GM21360 (cell line): Measurements from ENCODE around the gene TMEM235.
"Not testable (repeated sequence)": the region's sequence is repeated elsewhere in the genome, so short reads cannot be mapped to it uniquely, and the experiment has no call there.

Experiments
- ATAC-seq: cut with Tn5 transposase; IDR thresholded peaks from one replicate; pipeline ENCODE4 v1.9.1; 2021; ENCODE audit warnings: mild to moderate bottlenecking, moderate library complexity; ENCODE audit not compliant: unreplicated experiment

The TMEM235 gene

DNA sequence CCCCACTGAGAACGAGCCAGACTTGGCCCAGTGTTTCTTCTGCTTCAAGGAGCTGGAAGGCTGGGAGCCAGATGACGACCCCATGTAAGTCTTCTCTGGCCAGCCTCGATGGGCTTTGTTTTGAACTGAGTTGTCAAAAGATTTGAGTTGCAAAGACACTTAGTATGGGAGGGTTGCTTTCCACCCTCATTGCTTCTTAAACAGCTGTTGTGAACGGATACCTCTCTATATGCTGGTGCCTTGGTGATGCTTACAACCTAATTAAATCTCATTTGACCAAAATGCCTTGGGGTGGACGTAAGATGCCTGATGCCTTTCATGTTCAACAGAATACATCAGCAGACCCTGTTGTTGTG, 16.7 kb upstream of the TMEM235 start:
- ATAC-seq: no peak

DNA sequence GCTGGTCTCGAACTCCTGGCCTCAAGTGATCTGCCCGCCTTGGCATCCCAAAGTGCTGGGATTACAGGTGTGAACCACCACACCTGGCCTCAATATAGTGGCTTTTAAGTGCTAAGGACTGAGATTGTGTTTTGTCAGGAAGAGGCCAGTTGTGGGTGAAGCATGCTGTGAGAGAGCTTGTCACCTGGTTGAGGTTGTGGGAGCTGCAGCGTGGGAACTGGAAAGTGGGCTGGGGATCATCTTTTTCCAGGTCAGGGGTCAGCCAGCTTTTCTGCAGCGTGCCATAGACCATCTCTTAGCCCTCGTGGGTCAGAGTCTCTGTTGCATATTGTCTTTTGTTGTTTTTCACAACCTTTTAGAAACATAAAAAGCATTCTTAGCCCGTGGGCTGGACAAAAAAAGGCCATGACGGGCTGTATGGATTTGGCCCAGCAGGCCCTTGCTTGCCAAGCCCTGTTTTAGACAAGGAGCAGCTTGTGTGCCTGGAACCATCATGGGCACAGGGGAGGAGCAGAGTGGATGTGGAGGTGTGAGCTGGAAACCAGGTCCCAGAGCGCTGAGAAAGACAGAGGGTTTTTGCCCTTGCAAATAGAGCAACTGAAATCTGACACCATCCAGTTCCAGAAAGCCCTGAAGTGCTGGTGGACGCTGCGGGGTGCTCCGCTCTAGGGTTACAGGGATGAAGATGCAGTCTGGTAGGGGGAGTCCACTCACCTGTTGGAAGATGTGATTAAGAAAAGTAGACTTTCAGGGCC, 11.9 kb upstream of the TMEM235 start:
- no peak for ATAC-seq

DNA sequence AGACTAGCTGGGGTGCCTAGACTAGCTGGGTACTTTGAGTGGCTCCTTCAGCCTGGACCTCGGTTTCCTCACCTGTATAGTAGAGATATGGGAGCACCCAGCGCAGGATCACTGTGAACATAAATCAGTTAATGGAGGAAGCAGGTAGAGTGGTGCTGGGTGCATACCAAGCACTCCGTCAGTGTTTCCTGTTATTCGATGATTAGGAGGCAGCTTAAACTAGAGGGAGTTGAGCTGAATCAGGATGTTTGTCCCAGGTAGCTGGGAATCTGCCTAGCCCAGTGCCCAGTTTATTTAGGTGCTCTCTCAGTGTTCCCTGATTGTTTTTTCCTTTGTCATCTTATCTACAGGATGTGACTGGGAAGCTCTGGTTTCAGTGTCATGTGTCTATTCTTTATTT, 8.4 kb upstream of the TMEM235 start:
- no peak for ATAC-seq

DNA sequence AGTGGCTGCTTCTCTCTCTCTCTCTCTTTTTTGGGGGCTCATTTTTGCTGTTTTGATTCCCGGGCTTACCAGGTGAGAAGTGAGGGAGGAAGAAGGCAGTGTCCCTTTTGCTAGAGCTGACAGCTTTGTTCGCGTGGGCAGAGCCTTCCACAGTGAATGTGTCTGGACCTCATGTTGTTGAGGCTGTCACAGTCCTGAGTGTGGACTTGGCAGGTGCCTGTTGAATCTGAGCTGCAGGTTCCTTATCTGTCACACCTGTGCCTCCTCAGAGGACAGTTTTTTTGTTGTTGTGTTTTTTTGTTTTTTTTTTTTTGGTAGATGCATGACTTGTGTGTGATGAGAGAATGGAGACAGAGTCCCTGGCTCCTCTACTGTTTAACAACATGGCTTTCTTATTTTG, 7.7 kb upstream of the TMEM235 start:
- ATAC-seq: no peak

DNA sequence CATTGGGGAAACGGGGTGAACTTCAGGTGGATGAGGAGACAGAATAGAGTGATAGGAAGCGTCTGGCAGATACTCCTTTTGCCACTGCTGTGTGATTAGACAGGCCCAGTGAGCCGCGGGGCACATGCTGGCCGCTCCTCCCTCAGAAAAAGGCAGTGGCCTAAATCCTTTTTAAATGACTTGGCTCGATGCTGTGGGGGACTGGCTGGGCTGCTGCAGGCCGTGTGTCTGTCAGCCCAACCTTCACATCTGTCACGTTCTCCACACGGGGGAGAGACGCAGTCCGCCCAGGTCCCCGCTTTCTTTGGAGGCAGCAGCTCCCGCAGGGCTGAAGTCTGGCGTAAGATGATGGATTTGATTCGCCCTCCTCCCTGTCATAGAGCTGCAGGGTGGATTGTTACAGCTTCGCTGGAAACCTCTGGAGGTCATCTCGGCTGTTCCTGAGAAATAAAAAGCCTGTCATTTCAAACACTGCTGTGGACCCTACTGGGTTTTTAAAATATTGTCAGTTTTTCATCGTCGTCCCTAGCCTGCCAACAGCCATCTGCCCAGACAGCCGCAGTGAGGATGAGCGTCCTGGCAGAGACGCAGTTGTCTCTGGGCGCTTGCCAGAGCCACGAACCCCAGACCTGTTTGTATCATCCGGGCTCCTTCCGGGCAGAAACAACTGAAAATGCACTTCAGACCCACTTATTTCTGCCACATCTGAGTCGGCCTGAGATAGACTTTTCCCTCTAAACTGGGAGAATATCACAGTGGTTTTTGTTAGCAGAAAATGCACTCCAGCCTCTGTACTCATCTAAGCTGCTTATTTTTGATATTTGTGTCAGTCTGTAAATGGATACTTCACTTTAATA, 7.0 kb upstream of the TMEM235 start:
- ATAC-seq: no peak

DNA sequence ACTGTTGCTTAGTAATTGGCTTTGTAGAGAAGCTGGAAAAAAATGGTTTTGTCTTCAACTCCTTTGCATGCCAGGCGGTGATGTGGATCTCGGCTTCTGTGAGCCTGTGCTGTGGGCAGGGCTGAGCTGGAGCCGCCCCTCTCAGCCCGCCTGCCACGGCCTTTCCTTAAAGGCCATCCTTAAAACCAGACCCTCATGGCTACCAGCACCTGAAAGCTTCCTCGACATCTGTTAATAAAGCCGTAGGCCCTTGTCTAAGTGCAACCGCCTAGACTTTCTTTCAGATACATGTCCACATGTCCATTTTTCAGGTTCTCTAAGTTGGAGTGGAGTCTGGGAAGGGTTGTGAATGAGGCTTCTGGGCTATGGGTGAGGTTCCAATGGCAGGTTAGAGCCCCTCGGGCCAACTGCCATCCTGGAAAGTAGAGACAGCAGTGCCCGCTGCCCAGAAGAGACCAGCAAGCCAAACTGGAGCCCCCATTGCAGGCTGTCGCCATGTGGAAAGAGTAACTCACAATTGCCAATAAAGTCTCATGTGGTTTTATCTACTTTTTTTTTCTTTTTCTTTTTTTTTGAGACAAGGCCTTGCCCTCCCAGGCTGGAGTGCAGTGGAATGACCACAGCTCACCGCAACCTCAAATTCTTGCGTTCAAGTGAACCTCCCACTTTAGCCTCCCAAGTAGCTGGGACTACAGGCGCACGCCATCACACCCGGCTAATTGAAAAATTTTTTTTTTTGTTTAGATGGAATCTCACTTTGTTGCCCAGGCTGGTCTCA, 6.2 kb upstream of the TMEM235 start:
- no peak for ATAC-seq

DNA sequence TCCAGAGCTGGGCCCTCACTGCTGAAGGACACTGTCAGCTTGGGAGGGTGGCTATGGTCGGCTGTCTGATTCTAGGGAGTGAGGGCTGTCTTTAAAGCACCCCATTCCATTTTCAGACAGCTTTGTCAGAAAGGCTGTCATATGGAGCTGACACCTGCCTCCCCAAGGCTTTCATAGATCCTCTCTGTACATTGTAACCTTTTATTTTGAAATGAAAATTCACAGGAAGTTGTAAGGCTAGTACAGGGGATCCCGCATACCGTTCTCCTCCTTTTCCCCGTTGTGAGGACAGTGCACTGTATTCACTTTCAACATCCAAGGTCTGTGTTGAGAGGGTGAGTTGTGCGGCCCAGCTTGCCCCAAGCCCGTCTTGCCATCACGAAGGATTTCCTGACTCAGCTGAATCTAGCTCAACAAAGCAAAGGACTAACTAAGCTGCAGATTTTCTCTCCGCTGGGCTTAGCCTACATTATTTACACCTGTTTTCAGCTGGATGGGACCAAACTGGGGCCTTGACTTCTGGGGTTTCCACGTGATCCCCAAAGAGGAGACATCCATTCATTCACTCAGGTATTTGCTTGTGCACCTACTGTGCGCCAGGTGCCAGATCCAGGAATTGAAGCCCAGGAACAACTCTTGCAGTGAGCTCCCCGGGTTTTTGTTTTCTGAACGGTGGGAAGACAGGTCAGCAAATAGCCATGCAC, 5.2 kb upstream of the TMEM235 start:
- no peak for ATAC-seq

DNA sequence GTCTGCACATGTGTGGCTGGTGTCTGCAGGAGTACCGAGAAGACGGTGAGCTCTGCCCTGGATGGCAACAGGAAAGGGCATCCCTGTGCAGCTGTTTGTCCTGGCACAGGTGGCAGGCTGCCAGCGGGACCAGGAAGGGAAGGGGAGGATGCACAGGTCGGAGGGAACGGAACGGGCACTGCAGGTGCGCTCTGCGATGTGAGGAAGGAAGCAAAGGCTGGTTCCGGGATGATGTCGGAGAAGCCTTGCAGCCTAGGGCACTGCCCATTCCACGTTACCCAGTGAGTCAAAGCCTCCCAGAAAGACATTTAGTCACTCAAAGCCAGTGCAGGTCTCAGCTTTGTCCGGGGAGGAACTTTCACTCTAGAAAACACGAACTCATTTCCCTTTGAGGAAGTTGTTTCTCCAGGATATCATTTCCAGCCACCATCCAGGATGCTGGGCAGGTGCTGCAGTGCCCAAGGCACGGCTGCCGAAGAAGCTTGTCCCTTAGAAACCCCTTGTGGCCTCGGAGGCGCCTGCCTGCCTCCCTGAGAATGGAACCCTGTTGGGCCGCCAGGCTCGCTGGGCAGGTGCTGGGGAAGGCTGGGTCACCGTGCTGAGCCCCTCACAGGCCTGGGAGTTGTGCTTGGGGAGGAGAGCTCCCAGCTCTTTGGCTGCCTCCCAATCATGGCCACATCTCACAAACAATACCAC, 4.5 kb upstream of the TMEM235 start:
- no peak for ATAC-seq

DNA sequence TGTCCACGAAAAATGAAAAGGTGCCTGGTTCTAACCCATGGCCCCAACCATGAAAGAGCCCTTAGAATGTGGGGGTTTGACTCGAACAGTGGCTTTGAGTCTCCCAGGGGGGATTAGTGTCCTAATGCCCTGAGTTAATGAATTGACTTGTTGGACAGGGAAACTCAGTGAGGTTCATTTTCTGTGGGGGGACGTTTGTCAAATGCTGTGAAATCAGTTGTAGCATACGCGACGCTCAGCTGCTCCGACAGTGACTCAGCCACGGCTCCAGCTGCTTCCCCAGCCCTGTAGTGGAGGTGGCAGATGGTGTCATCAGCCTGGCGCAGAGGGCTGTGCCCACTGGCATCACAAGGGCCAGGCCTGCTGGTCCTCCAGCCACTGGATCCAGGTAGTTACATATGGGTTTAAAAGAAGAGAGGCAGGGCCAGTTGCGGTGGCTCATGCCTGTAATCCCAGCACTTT, 3.9 kb upstream of the TMEM235 start:
- no peak for ATAC-seq

DNA sequence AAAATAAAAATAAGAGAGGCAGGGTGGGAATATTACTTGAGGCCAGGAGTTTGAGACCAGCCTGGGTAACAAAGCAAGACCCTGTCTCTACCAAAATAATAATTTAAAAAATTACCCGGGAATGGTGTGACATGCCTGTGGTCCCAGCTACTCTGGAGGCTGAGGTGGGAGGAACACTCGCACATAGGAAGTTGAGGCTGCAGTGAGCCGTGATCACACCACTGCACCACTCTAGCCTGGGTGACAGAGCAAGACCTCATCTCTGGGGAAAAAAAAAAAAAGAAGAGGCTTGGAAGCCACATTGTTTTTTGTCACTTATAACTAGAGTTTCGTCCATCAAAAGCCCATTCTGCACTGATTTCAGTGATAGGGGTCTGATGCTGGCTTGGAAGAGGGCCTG, 3.3 kb upstream of the TMEM235 start:
- ATAC-seq: no peak

DNA sequence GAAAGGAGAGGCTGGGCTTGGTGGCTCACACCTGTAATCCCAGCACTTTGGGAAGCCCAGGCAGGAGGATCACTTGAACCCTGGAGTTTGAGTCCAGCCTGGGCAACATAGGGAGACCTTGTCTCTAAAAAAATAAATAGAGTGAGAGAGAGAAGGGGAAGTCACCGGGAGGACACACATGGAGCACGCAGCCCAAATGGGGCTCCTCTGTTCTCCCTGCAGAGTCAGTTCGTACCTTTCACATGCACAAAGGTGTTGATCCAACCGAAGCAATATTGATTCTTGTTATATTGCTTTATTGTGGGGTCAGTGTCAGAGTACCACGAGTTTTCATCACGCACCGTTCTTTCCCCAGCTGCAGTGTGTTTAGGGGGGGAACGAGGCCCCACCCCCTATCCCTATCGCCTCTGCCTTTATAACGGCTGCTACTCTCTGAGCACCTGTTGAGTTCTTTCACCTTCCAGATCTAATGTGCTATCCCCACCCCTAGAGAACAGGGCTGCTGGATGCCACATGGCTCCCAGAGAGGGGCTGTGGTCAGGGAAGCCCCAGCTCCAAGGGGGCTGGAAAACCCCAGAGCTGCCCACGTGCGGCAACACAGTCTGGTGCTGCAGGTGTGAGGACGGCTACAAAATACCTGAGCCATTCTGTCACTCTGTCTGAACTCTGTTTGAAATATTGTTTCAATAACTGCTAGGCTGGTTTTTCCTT, 1.0 kb upstream of the TMEM235 start:
- ATAC-seq: no peak

DNA sequence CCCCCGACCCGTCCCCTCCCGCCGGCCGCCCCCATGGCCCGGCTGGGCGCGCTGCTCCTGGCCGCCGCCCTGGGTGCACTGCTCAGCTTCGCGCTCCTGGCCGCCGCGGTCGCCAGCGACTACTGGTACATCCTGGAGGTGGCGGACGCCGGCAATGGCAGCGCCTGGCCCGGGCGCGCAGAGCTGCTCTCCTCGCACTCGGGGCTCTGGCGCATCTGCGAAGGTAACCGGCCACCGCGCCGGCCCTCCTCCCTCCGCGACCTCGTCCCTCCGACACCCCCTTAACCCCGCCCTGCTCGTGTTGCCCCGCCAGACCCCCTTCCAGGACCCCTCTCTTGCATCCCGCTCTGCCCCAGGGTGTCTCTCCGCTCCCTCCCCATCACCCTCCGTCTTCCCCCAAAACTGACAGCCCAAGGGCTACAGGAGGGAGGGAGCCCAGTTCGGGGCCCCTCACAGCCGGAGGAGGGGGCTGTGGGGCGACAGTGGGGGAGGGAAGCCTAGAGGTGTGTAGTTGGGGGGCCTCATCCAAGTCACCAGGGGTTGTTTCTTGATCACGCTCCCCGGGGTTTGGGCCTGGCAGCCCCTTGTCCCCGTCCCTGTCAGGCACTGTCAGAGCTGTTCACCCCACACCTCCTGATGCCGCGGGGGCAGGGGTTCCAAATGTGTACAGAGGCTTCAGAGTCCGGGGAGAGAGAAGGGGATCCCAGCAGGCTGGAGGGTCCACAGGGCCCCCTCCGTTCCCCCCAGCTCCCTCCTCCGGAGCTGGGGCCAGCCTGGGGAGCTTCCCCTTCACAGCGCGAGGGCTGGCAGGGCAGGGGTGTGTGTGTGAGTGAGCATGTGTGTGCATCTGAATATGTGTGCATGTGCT, 794 bp downstream of the TMEM235 start:
- no peak for ATAC-seq

DNA sequence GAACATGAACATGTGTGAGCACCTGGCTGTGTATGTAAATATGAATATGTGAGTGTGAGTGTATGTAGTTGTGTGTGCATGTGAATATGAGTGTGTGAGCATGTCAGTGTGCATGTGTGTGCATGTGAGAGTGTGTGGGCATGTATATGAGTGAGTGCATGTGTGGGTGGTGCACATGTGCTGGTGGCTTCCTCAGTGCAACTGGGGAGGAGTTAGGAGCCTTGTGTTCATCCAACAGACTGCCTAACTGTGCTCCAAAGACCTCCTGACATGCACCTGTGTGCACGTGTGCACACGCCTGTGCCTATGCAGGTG, 1.4 kb downstream of the TMEM235 start:
- no peak for ATAC-seq

DNA sequence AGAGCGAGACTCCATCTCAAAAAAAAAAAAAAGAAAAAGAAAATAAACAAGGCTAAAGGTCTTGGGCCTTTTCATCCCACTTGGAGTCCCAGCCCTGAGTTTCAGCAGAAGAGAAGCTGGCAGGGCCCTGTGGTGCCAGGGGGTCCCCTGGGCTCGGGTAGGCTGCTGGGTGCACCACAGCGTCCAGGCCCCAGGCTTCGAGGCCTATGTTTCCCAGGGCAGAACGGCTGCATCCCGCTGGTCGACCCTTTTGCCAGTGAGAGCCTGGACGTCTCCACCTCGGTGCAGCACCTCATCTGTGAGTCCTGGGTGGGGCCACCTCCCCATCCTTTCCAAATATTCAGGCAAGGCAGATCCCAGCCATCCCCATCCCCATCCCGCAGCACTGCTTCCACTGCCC, 2.2 kb downstream of the TMEM235 start:
- ATAC-seq: no peak

DNA sequence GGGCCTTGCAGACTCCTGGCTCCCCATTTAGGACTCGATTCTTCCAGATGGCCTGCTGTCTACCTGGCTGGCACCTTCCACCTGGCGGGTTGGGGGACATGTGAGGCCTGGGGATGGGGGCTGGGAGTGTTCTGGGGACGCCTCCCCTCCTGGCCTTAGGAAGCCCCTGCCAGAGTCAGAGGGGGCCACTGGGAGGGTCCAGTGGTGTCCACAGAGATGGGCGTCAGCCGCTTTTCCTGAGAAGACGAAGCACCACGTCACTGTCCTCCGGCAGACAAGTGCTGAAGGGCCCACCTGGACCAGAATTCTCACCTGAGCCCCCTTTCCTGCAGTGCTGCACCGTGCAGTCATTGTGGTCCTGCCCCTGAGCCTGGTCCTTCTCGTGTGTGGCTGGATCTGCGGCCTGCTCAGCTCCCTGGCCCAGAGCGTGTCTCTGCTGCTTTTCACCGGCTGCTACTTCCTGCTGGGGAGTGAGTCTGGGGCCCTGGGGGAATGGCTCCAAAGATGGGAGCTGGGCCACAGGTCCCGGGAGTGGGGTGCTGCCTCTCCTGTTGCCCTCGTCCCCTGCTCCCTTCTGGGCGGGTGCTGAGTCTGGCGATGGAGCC, 2.9 kb downstream of the TMEM235 start:
- ATAC-seq: no peak

DNA sequence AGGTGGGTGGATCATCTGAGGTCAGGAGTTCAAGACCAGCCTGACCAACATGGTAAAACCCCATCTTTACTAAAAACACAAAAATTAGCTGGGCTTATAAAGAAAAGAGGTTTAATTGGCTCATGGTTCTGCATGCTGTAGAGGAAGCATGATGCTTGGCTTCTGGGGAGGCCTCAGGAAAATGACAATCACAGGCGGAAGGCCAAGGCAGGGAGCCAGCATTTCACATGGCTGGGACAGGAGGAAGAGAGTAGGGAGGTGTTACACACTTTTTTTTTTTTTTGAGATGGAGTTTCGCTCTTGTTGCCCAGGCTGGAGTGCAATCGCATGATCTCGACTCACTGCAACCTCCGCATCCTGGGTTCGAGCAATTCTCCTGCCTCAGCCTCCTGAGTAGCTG, 3.6 kb downstream of the TMEM235 start:
- not testable (repeated sequence) for ATAC-seq

DNA sequence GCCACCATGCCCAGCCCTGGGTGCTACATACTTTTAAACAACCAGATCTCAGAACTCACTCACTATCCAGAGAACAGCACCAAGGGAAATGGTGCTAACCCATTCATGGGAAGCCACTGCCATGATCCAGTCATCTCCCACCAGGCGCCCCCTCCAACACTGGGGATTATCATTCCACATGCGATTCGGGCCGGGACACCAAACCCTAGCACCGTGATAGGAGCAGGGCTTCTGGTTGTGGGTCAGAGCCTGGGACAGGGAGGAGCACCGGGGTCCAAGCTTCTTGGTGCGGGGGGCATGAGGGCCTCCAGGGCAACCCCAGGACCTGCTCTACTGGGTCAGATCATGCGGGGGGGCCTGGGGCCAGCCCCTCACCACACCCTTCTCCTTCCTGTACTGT, 4.5 kb downstream of the TMEM235 start:
- no peak for ATAC-seq

DNA sequence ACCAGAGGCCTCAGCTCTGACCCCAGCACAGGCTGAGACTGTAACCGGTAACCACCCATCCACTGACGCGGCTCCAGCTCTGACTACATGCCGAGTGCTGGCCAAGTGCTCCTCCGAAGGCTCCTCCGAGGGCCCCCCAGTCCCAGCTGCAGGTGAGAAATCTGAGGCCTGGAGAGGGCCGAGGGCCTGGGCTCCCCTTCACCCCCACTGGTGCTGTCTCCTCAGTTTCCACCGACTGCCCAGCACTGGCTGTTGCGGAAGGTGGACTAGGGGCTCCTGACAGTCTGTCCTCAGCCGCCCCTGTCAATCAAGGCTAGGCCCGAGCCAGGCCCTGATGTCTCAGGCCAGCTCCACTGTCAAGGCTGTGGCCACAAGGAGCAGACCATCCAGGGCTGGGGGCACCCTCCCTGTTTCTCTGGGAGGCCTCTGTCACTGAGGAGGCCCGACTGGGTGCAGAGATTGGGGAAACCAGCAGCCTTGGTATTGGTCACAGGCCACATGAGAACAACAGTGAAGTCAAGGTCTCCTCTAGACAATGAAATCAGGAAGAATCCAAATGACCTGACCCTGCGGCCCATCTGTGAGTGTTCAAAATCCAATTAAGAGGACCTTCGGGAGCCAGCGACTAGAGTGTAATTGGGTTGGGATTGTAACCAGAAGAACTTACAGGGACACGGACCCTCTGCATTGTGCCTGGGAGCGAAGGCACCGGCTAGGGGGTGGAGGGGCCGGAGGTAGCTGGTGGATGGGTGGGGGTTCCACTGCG, 5.1 kb downstream of the TMEM235 start:
- no peak for ATAC-seq
